Astrocyte (in vitro differentiated cells and primary cell): ENCODE data around the gene APOA4. TPM values are rescaled to one million over a fixed set of nuclear protein-coding genes. Genes with fewer than 3 reads are reported as not detected.

ENCODE experiments used
- DNase-seq: peaks from one replicate; pipeline ENCODE4 v3.0.0-alpha.2; 2010; ENCODE audit warnings: low read depth
- FAIRE-seq: peaks from 2 replicates; lab custom pipeline; 2011; peaks lifted over from hg19 to GRCh38; lab: Jason Lieb, UNC
- H2AFZ ChIP-seq: 2 replicates; pipeline ENCODE4 v1.6.0; 2012; ENCODE audit warnings: low read depth, low read length, inconsistent platforms
- H3K27ac ChIP-seq: 2 replicates; pipeline ENCODE4 v1.5.1; 2011; ENCODE audit warnings: low read depth, low read length, inconsistent platforms
- H3K27me3 ChIP-seq: 2 replicates; pipeline ENCODE4 v1.6.0; 2011; ENCODE audit warnings: low read length, inconsistent platforms; ENCODE audit not compliant: insufficient read depth
- H3K36me3 ChIP-seq: 2 replicates; pipeline ENCODE4 v1.5.1; 2011; ENCODE audit warnings: low read length, inconsistent platforms; ENCODE audit not compliant: insufficient read depth
- H3K4me1 ChIP-seq: 2 replicates; pipeline ENCODE4 v1.5.1; 2011; ENCODE audit warnings: low read length, inconsistent platforms; ENCODE audit not compliant: insufficient read depth
- H3K4me2 ChIP-seq: 2 replicates; pipeline ENCODE4 v1.6.0; 2012; ENCODE audit warnings: low read length, inconsistent platforms
- H3K4me3 ChIP-seq: 2 replicates; pipeline ENCODE4 v1.5.1; 2011; ENCODE audit warnings: low read depth, mild to moderate bottlenecking, low read length, inconsistent platforms; ENCODE audit not compliant: insufficient read depth
- H3K79me2 ChIP-seq: 2 replicates; pipeline ENCODE4 v1.6.0; 2012; ENCODE audit warnings: mild to moderate bottlenecking, low read length, inconsistent platforms; ENCODE audit not compliant: insufficient read depth
- H3K9ac ChIP-seq: 2 replicates; pipeline ENCODE4 v1.6.0; 2012; ENCODE audit warnings: mild to moderate bottlenecking, low read length, inconsistent platforms
- H3K9me3 ChIP-seq: 2 replicates; pipeline ENCODE4 v1.5.1; 2012; ENCODE audit warnings: low read depth, mild to moderate bottlenecking, low read length, inconsistent platforms; ENCODE audit not compliant: insufficient read depth
- H4K20me1 ChIP-seq: 2 replicates; pipeline ENCODE4 v1.6.0; 2012; ENCODE audit warnings: low read length, inconsistent platforms; ENCODE audit not compliant: insufficient read depth
- H3K27ac Mint-ChIP-seq: one replicate; pipeline ENCODE4 v1.8.0; 2021; ENCODE audit warnings: mild to moderate bottlenecking, mixed read lengths; ENCODE audit not compliant: unreplicated experiment
- H3K27me3 Mint-ChIP-seq: one replicate; pipeline ENCODE4 v1.8.0; 2021; ENCODE audit warnings: low read depth, mixed read lengths; ENCODE audit not compliant: unreplicated experiment
- H3K36me3 Mint-ChIP-seq: one replicate; pipeline ENCODE4 v1.8.0; 2021; ENCODE audit warnings: low read depth, mixed read lengths; ENCODE audit not compliant: unreplicated experiment
- H3K4me1 Mint-ChIP-seq: one replicate; pipeline ENCODE4 v1.8.0; 2021; ENCODE audit warnings: low read depth, mixed read lengths; ENCODE audit not compliant: unreplicated experiment
- H3K4me3 Mint-ChIP-seq: one replicate; pipeline ENCODE4 v1.8.0; 2021; ENCODE audit warnings: mild to moderate bottlenecking, moderate library complexity, mixed read lengths; ENCODE audit not compliant: unreplicated experiment
- H3K9me3 Mint-ChIP-seq: one replicate; pipeline ENCODE4 v1.8.0; 2021; ENCODE audit warnings: mild to moderate bottlenecking, mixed read lengths; ENCODE audit not compliant: unreplicated experiment
- CTCF ChIP-seq: IDR thresholded peaks from 2 replicates; pipeline ENCODE4 v1.5.1; 2011; ENCODE audit warnings: low read depth, mild to moderate bottlenecking, inconsistent platforms, low read length, moderate library complexity; ENCODE audit not compliant: insufficient read depth
- EZH2 ChIP-seq: IDR thresholded peaks from 2 replicates; pipeline ENCODE4 v1.6.1; 2012; ENCODE audit warnings: mild to moderate bottlenecking, low read length, inconsistent platforms; ENCODE audit not compliant: insufficient read depth
- total RNA-seq: library from RNA; stranded (reverse); gene quantifications from 2 replicates; pipeline ENCODE4 v1.2.1, GENCODE V29; 2021

APOA4 gene
- total RNA-seq, 1 donor from 2014 or later: not detected

DNA sequence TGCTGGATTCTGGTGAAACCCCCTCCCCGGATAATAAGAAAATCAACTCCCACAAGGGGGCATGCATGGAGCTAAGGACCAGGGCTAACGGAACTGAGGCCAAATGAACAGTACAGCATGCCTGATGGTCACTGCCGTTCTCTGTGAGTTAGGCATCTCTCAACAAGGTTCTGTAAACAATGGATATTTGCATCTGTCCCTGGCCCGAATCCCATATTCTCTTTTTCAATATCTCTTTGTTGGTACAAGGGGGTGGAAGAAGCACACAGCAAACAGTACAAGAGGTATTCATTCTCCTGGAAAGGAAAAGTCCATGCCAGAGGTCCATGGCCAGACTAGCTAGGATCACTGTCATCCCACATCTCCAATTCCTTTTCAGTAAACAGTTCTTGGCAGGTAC is 46.5 kb upstream of the APOA4 start:
- no peak overlapping the region for H3K4me2 ChIP-seq

GRCh38 chr11:116868066-116868465 is 45.0 kb upstream of the APOA4 start:
- H3K4me3 Mint-ChIP-seq: no peak overlapping the region
- no peaks in the 10 kb centered on the region for H3K27me3 Mint-ChIP-seq
- no peak overlapping the region for H3K27ac ChIP-seq
- TF ChIP-seq EZH2: no peak
- no peak for TF ChIP-seq CTCF
- no peak overlapping the region for H3K4me2 ChIP-seq
- no peaks in the 10 kb centered on the region for H3K79me2 ChIP-seq
- peaks cover 2% of the 10 kb centered on the region for H3K9me3 Mint-ChIP-seq
- H3K4me1 ChIP-seq: peaks cover 15% of the 10 kb centered on the region
- DNase-seq: no peak
- no peaks in the 10 kb centered on the region for H3K9me3 ChIP-seq
- no peak overlapping the region for H3K27ac Mint-ChIP-seq
- FAIRE-seq: no peak
- H3K36me3 Mint-ChIP-seq: peaks cover 41% of the 10 kb centered on the region
- H3K9ac ChIP-seq: no peak overlapping the region
- H3K27me3 ChIP-seq: no peaks in the 10 kb centered on the region
- H3K4me3 ChIP-seq: no peak overlapping the region
- no peaks in the 10 kb centered on the region for H4K20me1 ChIP-seq
- no peak overlapping the region for H2AFZ ChIP-seq
- peaks cover 20% of the 10 kb centered on the region for H3K4me1 Mint-ChIP-seq
- H3K36me3 ChIP-seq: peaks cover 5% of the 10 kb centered on the region

More for the DNA sequence above, 46.5 kb upstream of the APOA4 start:
- H3K27ac ChIP-seq: no peak overlapping the region
- no peaks in the 10 kb centered on the region for H3K9me3 ChIP-seq
- Mint-ChIP-seq H3K9me3 (peaks cover 2% of the 10 kb centered on the region), H3K27ac (no peak overlapping the region), H3K36me3 (peaks cover 37% of the 10 kb centered on the region), H3K27me3 (no peaks in the 10 kb centered on the region), H3K4me1 (peaks cover 10% of the 10 kb centered on the region), H3K4me3 (no peak overlapping the region)
- no peaks in the 10 kb centered on the region for H4K20me1 ChIP-seq
- H3K27me3 ChIP-seq: no peaks in the 10 kb centered on the region
- TF ChIP-seq EZH2 (no peak), CTCF (no peak)
- DNase-seq (no peak), FAIRE-seq (no peak)
- no peaks in the 10 kb centered on the region for H3K79me2 ChIP-seq
- H3K9ac ChIP-seq: no peak overlapping the region
- H2AFZ ChIP-seq: no peak overlapping the region
- peaks cover 15% of the 10 kb centered on the region for H3K4me1 ChIP-seq
- H3K4me3 ChIP-seq: no peak overlapping the region
- peaks cover 5% of the 10 kb centered on the region for H3K36me3 ChIP-seq

DNA sequence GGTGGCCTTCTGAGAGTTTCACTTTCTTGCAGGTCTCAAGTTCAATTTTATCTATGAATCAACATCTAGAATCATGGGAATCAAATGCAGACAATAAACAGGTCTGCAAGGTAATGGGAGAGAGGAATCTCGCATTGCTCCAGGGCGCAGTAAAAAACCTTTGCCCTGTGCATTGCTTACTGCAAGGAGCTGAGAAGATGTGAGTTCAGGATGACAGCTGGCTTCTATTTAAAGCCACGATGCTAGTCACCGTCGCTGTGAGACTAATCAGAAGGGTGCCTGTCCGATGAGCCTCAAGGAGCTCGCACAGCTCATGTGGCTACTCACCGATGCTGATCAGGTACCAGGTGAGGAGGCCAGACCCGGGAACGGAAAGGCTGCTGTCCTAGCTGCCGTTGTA is 44.5 kb upstream of the APOA4 start:
- no peaks in the 10 kb centered on the region for H4K20me1 ChIP-seq
- Mint-ChIP-seq H3K27ac (no peak overlapping the region), H3K27me3 (no peaks in the 10 kb centered on the region)

More for the DNA sequence above, 44.5 kb upstream of the APOA4 start:
- no peak overlapping the region for H3K27ac ChIP-seq
- H3K4me2 ChIP-seq: no peak overlapping the region
- no peak overlapping the region for H3K4me3 ChIP-seq
- no peaks in the 10 kb centered on the region for H3K79me2 ChIP-seq
- DNase-seq: no peak
- no peaks in the 10 kb centered on the region for H3K27me3 ChIP-seq
- no peaks in the 10 kb centered on the region for H3K9me3 ChIP-seq
- peaks cover 15% of the 10 kb centered on the region for H3K4me1 ChIP-seq
- no peak for TF ChIP-seq CTCF
- no peak for TF ChIP-seq EZH2
- peaks cover 38% of the 10 kb centered on the region for H3K36me3 Mint-ChIP-seq
- H3K36me3 ChIP-seq: peaks cover 5% of the 10 kb centered on the region
- peaks cover 2% of the 10 kb centered on the region for H3K9me3 Mint-ChIP-seq
- no peak overlapping the region for H2AFZ ChIP-seq
- no peak overlapping the region for H3K9ac ChIP-seq
- FAIRE-seq: no peak
- no peak overlapping the region for H3K4me3 Mint-ChIP-seq
- peaks cover 21% of the 10 kb centered on the region for H3K4me1 Mint-ChIP-seq
